ENCODE results near the gene SPTBN1.

Gene SPTBN1

DNA sequence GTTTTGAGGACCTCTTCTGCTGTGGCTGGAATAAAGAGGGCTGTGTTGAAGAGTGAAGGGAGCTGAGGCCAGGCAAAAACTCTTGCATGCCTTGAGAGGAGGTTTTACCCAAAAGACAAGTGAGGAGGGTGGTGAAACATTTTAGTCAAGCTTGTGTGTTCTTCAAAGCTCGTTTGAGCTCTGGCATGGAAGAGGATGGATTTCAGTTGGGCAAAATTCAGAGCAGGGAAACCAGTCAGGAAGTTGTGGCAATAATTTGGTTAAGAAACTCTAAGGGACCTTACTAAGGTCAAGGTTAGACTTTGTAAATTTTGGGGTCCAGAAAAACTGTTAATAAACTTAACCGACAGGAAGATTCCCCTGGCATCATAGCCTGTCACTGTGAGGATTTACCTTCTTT, 34.7 kb downstream of the SPTBN1 start:
- no peak overlapping the region for H2BK12ac ChIP-seq (ENCODE audit: low read length)

DNA sequence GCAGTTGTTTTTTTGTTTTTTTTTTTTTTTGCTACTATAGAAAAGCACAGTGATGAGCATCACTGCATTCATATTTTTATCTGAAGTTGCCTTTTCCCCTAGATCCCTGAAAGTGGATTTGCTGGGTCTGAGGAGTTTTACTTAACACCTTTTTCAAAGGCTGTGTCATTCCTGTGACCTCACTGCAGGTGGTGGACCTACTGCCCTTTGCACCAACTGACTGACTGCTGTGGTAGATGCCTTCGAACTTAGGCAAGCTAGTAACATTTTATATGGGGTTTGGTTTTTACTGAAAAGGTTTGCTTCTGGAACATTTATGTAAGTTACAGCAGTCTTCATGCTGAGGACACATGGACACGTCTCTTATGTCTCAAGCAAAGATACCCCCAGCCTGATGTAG, 36.2 kb downstream of the SPTBN1 start:
- no peak for DNase-seq
- Histone ChIP-seq H3K4me3 (ENCODE audit: low read depth, low read length) (no peak overlapping the region), H4K8ac (ENCODE audit: low read depth, low read length) (no peak overlapping the region), H2BK5ac (ENCODE audit: low read depth, low read length, poor library complexity) (no peak overlapping the region), H3K79me1 (ENCODE audit: low read length) (no peaks in the 10 kb centered on the region), H3K9ac (ENCODE audit: low read length) (no peak overlapping the region), H3K18ac (ENCODE audit: low read length) (no peak overlapping the region), H3K23ac (ENCODE audit: low read length) (no peak overlapping the region), H4K12ac (ENCODE audit: low read depth, low read length) (no peak overlapping the region), H2BK120ac (ENCODE audit: insufficient read depth, low read length, poor library complexity) (no peak overlapping the region), H3K4me2 (ENCODE audit: low read length) (no peak overlapping the region), H2AFZ (ENCODE audit: insufficient read depth, low read length, poor library complexity) (no peak overlapping the region), H3K4me1 (ENCODE audit: control insufficient read depth in 1 of 2, insufficient read depth in 2 of 2, low read length in 2 of 2) (no peaks in the 10 kb centered on the region), H2AK5ac (ENCODE audit: low read length) (no peak overlapping the region), H3K36me3 (ENCODE audit: control insufficient read depth in 1 of 2, insufficient read depth in 2 of 2, low read length in 2 of 2) (peaks cover 2% of the 10 kb centered on the region in 2 experiments), H3K27me3 (ENCODE audit: insufficient read depth, low read length) (no peaks in the 10 kb centered on the region), H4K91ac (ENCODE audit: low read depth, low read length) (no peak overlapping the region), H3K14ac (ENCODE audit: low read length) (no peak overlapping the region), H3K4ac (ENCODE audit: low read depth, low read length) (no peak overlapping the region), H3K27ac (ENCODE audit: low read depth, low read length) (no peak overlapping the region), H3K79me2 (ENCODE audit: control insufficient read depth, insufficient read depth, low read length, poor library complexity) (peaks cover 1% of the 10 kb centered on the region), H2BK12ac (ENCODE audit: low read length) (no peak overlapping the region), H3K9me3 (ENCODE audit: insufficient read depth, low read depth, low read length) (peaks cover 3% of the 10 kb centered on the region)
- WGBS (ENCODE audit: extremely low coverage, insufficient coverage, insufficient read length): no CpG with 5 or more reads among the region's 2 CpGs

More for the DNA sequence above, 34.7 kb downstream of the SPTBN1 start:
- DNase-seq: no peak
- Histone ChIP-seq H3K14ac (ENCODE audit: low read length) (no peak overlapping the region), H3K18ac (ENCODE audit: low read length) (no peak overlapping the region), H3K4ac (ENCODE audit: low read depth, low read length) (no peak overlapping the region), H4K91ac (ENCODE audit: low read depth, low read length) (no peak overlapping the region), H3K79me2 (ENCODE audit: control insufficient read depth, insufficient read depth, low read length, poor library complexity) (peaks cover 1% of the 10 kb centered on the region), H3K79me1 (ENCODE audit: low read length) (no peaks in the 10 kb centered on the region), H3K9me3 (ENCODE audit: insufficient read depth, low read depth, low read length) (peaks cover 3% of the 10 kb centered on the region), H3K4me3 (ENCODE audit: low read depth, low read length) (no peak overlapping the region), H2AFZ (ENCODE audit: insufficient read depth, low read length, poor library complexity) (no peak overlapping the region), H2AK5ac (ENCODE audit: low read length) (no peak overlapping the region), H3K23ac (ENCODE audit: low read length) (no peak overlapping the region), H3K4me1 (ENCODE audit: control insufficient read depth in 1 of 2, insufficient read depth in 2 of 2, low read length in 2 of 2) (no peaks in the 10 kb centered on the region), H3K36me3 (ENCODE audit: control insufficient read depth in 1 of 2, insufficient read depth in 2 of 2, low read length in 2 of 2) (peaks cover 2% of the 10 kb centered on the region in 2 experiments), H2BK120ac (ENCODE audit: insufficient read depth, low read length, poor library complexity) (no peak overlapping the region), H4K8ac (ENCODE audit: low read depth, low read length) (no peak overlapping the region), H3K27me3 (ENCODE audit: insufficient read depth, low read length) (no peaks in the 10 kb centered on the region), H4K12ac (ENCODE audit: low read depth, low read length) (no peak overlapping the region), H3K4me2 (ENCODE audit: low read length) (no peak overlapping the region), H3K27ac (ENCODE audit: low read depth, low read length) (no peak overlapping the region), H2BK5ac (ENCODE audit: low read depth, low read length, poor library complexity) (no peak overlapping the region), H3K9ac (ENCODE audit: low read length) (no peak overlapping the region)
- no CpG with 5 or more reads among the region's 2 CpGs for WGBS (ENCODE audit: extremely low coverage, insufficient coverage, insufficient read length)

DNA sequence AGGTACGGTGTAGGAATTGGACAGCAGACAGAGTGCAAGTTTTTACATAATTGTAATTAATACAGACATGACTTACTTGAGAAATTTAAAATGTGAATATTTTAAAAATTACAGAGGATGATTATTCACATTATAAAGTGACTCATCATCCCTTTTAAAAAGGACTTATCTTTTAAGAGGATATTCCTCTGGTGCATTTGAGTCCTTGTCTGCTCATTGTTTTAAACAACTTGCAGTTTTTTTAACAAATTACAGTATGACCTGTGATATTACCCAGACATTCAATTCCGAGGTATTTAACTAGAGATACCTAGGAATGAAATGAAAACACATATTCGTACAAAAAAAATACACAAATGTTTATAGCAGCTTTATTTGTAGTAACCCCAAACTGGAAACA, 38.0 kb downstream of the SPTBN1 start:
- H3K4me1 ChIP-seq (ENCODE audit: control insufficient read depth in 1 of 2, insufficient read depth in 2 of 2, low read length in 2 of 2): no peaks in the 10 kb centered on the region
- H3K4me3 ChIP-seq (ENCODE audit: low read depth, low read length): no peak overlapping the region
- H3K27ac ChIP-seq (ENCODE audit: low read depth, low read length): no peak overlapping the region
- H2AFZ ChIP-seq (ENCODE audit: insufficient read depth, low read length, poor library complexity): no peak overlapping the region
- H3K18ac ChIP-seq (ENCODE audit: low read length): no peak overlapping the region
- H3K9me3 ChIP-seq (ENCODE audit: insufficient read depth, low read depth, low read length): peaks cover 3% of the 10 kb centered on the region
- no peak overlapping the region for H2BK12ac ChIP-seq (ENCODE audit: low read length)
- H3K23ac ChIP-seq (ENCODE audit: low read length): no peak overlapping the region
- no peak overlapping the region for H3K14ac ChIP-seq (ENCODE audit: low read length)
- H4K8ac ChIP-seq (ENCODE audit: low read depth, low read length): no peak overlapping the region
- no peak overlapping the region for H3K4ac ChIP-seq (ENCODE audit: low read depth, low read length)
- H4K12ac ChIP-seq (ENCODE audit: low read depth, low read length): no peak overlapping the region
- no CpG with 5 or more reads among the region's 3 CpGs for WGBS (ENCODE audit: extremely low coverage, insufficient coverage, insufficient read length)
- H3K79me1 ChIP-seq (ENCODE audit: low read length): no peaks in the 10 kb centered on the region
- no peaks in the 10 kb centered on the region for H3K27me3 ChIP-seq (ENCODE audit: insufficient read depth, low read length)
- H2BK120ac ChIP-seq (ENCODE audit: insufficient read depth, low read length, poor library complexity): no peak overlapping the region
- H3K9ac ChIP-seq (ENCODE audit: low read length): no peak overlapping the region
- H4K91ac ChIP-seq (ENCODE audit: low read depth, low read length): no peak overlapping the region
- no peak for DNase-seq
- peaks cover 1% of the 10 kb centered on the region for H3K79me2 ChIP-seq (ENCODE audit: control insufficient read depth, insufficient read depth, low read length, poor library complexity)
- H2AK5ac ChIP-seq (ENCODE audit: low read length): no peak overlapping the region
- H3K4me2 ChIP-seq (ENCODE audit: low read length): no peak overlapping the region
- no peak overlapping the region for H2BK5ac ChIP-seq (ENCODE audit: low read depth, low read length, poor library complexity)
- H3K36me3 ChIP-seq (ENCODE audit: control insufficient read depth in 1 of 2, insufficient read depth in 2 of 2, low read length in 2 of 2): peaks cover 2% of the 10 kb centered on the region in 2 experiments

DNA sequence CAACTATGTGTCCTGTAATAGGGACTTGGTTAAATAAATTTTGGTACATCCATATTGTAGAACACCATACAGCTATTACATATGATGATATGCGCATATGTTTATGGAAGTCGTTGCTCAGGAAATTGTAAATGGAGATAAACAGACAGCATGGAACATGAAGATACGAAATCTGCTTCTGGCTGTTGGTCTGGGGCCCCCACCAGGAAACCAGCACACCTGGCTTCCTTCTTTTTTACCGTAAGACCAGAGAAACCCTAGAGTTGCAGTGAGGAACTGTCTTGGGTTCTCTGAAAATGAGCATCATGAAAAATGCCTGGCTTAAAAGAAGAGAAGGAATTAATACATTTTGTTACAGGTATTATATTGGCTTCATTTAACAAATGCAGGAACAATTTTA, 40.8 kb downstream of the SPTBN1 start:
- H4K12ac ChIP-seq (ENCODE audit: low read depth, low read length): no peak overlapping the region
- no CpG with 5 or more reads among the region's 4 CpGs for WGBS (ENCODE audit: extremely low coverage, insufficient coverage, insufficient read length)
- H3K79me1 ChIP-seq (ENCODE audit: low read length): no peaks in the 10 kb centered on the region
- no peak overlapping the region for H3K18ac ChIP-seq (ENCODE audit: low read length)
- H2AFZ ChIP-seq (ENCODE audit: insufficient read depth, low read length, poor library complexity): no peak overlapping the region
- H3K4ac ChIP-seq (ENCODE audit: low read depth, low read length): no peak overlapping the region
- H4K91ac ChIP-seq (ENCODE audit: low read depth, low read length): no peak overlapping the region
- H3K9me3 ChIP-seq (ENCODE audit: insufficient read depth, low read depth, low read length): peaks cover 3% of the 10 kb centered on the region
- H3K23ac ChIP-seq (ENCODE audit: low read length): no peak overlapping the region
- no peaks in the 10 kb centered on the region for H3K27me3 ChIP-seq (ENCODE audit: insufficient read depth, low read length)
- H2AK5ac ChIP-seq (ENCODE audit: low read length): no peak overlapping the region
- H3K27ac ChIP-seq (ENCODE audit: low read depth, low read length): no peak overlapping the region
- H3K4me1 ChIP-seq (ENCODE audit: control insufficient read depth in 1 of 2, insufficient read depth in 2 of 2, low read length in 2 of 2): peaks cover 5 to 8% of the 10 kb centered on the region in 2 experiments
- H2BK12ac ChIP-seq (ENCODE audit: low read length): no peak overlapping the region
- no peak overlapping the region for H3K14ac ChIP-seq (ENCODE audit: low read length)
- no peak overlapping the region for H2BK120ac ChIP-seq (ENCODE audit: insufficient read depth, low read length, poor library complexity)
- H3K36me3 ChIP-seq (ENCODE audit: control insufficient read depth in 1 of 2, insufficient read depth in 2 of 2, low read length in 2 of 2): peaks cover 2% of the 10 kb centered on the region in 2 experiments
- no peak overlapping the region for H4K8ac ChIP-seq (ENCODE audit: low read depth, low read length)
- peaks cover 4% of the 10 kb centered on the region for H3K79me2 ChIP-seq (ENCODE audit: control insufficient read depth, insufficient read depth, low read length, poor library complexity)
- H3K9ac ChIP-seq (ENCODE audit: low read length): no peak overlapping the region
- no peak overlapping the region for H3K4me2 ChIP-seq (ENCODE audit: low read length)
- H3K4me3 ChIP-seq (ENCODE audit: low read depth, low read length): no peak overlapping the region
- no peak overlapping the region for H2BK5ac ChIP-seq (ENCODE audit: low read depth, low read length, poor library complexity)
- no peak for DNase-seq
